Measurements from ENCODE around the gene MESP1.

The MESP1 gene

DNA sequence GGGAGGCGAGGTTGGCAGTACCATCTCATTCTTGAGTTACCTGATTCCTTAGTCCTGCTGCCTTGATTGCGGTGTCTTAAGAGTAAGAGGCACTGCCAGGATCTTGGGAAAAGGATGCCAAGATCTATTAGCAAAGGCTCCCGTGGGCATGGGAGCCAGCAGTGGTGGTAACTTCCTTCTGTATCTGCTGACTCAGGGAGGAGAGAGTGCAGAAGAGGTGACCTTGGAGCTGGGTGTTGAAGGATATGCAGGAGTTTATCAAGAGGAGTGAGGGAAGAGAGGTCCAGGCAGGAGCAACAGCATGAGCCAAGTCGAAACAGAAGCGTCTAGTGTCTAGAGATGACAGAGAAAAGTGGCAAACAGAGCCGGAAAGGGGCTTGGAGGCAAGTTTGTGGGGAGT is 29.6 kb upstream of the MESP1 start:
- DNase-seq, result no peak

DNA sequence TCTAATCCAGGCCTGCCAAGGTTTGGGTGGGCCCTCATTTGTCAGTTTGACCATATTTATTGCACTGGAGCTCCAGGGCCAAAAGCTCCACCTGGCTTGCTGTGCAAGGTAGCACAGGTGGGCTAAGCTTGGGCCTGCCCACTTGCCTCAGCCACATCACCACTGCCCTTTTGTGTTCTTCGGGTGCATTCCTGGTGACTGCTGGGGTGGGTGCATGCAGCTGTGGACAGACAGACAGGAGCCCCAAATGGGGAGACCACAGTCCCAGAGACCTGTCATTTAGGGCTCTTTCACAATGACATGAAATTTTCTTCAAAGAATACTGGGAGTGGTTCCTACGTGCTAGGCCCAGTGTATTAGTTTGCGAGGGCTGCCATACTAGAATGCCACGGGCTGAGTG is 27.8 kb upstream of the MESP1 start:
- DNase-seq, result no peak

GRCh38 chr15:89777782-89778380 is 26.8 kb upstream of the MESP1 start:
- DNase-seq, result no peak

DNA sequence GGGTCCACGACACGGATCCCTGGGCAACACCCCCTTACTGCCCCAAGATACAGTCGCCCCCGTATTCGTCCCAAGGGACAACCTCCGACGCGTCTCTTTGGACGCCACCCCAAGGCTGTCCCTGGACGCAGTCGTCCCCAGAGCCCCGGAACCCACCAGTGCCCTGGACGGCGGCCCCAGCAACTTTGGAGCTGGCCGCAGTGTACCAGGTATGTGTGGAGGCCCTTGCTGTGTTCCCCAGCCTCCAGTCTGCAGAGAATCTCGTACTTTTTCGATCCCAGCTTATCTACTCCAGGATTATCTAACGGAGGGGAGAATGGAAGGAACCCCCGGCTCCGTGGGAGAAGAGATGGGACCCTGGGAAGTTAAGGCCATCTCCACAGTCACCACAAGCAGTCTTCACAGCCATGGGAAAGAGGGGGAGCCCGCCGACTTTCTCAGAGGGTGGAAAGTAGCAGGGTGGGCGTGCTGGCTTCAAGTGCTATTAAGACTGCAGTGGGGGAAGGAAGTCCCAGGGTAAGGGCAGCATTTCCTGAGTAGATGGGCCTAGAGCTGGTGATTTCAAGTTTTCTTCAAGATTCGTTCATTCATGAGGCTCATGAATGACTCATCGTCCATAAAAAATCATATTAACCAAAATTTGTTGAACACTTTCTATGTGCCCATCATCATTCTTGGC is 26.2 kb upstream of the MESP1 start:
- DNase-seq, result no peak

- DNase-seq, result peak; percentile 19 to 60
These were observed 25.4 kb upstream of the MESP1 start, which contains the start of gene MESP2 for GRCh38 chr15:89776274-89777072. Gene MESP2, plus strand, starts transcription at chr15:89776332. Its CDS starts 26 bp downstream, at chr15:89776358.

DNA sequence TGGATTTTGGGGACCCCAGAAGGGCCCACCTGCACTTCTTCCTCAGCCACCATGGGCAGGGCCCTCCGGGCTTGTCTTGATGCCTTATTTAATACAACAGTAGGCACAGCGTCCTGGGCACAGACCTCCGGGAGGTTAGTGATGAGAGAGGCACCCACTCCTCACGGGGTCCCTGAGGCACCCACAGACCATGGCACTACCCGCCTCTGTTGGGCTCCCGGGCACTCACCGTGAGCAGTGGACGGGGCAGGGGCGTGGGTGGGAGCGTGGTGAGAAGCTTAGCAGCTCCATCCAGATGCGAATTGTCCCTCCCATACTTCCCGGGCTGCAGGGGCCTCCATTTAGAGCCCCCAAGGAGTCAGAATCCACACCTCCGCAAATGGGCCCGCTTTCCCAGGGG is 24.8 kb upstream of the MESP1 start:
- DNase-seq, result no peak

GRCh38 chr15:89774492-89774891 is 23.4 kb upstream of the MESP1 start:
- DNase-seq, result no peak

GRCh38 chr15:89772932-89773583 is 22.0 kb upstream of the MESP1 start:
- no peak for DNase-seq

DNA sequence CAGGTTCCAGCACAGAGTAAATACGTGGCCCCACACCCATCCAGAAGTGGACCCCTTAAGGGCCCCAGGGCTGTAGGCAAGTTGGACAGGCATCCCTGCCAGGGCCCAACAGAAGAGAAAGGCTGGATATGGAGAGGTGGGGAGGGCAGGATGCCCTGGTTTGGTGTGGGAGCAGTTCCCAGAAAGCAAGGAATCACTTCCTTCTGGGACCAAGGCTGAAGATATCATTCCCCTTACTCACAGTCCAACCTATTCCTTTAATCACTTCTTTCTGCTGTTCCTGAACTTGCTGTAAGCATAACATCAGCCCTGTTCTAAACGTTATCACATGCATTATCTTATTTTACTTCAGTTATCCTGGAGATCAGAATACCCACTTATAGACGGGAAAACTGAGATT is 19.0 kb upstream of the MESP1 start:
- DNase-seq, result no peak

GRCh38 chr15:89769366-89769765 is 18.3 kb upstream of the MESP1 start:
- DNase-seq, result no peak

- DNase-seq, result no peak
These were observed 17.0 kb upstream of the MESP1 start for GRCh38 chr15:89768071-89768500.

DNA sequence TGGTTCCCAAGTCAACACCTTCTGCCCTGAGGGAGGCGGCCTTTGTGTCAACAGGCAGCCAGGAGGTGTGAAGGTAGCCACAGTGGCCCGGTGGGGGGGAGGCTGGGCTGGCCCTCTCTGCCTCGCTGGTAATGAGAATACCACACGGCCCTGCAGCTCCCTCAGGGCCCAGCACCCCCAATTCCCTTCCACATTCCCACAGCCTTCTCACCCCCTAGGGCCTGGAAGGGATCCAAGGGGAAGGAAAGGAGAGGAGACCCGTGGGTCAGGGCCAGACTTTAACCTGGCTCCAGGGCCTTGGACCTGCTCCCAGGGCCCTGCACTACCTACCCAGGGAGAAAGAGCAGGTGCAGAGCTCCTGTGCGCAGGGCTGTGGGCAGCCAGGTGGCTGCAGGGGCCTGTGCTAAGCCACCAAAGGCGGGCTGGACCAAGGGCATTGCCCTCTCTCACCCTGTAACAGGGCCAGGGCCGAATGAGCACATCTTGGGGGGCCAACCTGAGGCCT is 16.4 kb upstream of the MESP1 start:
- DNase-seq, result no peak

GRCh38 chr15:89766357-89767311 is 15.6 kb upstream of the MESP1 start:
- DNase-seq, result no peak

DNA sequence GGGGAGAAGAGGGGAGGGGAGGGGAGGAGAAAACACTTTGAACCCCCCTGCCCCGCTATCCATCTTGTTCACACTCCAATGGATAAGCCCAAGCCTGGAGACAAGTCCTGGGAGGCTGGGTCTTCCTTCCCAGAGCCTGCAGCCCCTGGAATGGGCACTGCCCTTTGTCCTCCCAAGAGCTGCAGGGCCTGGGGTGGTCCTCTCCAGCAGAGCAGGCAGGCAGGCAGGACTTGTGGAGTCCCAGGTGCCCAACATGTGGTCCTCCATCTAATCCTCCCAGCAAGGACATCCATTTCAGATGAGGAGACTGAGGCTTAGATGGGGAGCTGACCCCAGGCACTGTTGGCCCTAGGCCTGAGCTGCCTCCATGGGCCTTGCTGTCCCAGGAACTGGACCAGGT is 14.6 kb upstream of the MESP1 start:
- no peak for DNase-seq

DNA sequence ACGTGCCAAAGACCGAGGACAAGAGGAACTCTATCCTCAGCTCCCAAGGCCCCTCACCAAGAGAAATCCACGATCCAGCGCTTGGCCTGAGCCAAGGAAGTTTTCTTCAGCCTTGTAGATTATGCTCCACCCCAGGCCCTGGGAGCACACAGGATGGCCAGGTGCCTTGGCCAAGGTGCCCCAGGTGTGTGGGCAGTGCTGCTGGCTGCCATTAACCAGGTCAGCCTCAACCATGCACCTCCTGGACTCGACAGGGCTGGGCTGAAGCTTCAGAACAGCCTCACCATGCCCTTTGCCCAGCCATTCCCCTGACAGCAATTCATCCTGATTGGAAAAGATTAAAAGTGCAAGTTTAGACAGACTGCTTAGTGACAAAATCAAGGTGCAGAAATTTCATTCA is 10.9 kb upstream of the MESP1 start:
- no peak for DNase-seq

- no peak for DNase-seq
These were observed 10.2 kb upstream of the MESP1 start for GRCh38 chr15:89761009-89761831.

DNA sequence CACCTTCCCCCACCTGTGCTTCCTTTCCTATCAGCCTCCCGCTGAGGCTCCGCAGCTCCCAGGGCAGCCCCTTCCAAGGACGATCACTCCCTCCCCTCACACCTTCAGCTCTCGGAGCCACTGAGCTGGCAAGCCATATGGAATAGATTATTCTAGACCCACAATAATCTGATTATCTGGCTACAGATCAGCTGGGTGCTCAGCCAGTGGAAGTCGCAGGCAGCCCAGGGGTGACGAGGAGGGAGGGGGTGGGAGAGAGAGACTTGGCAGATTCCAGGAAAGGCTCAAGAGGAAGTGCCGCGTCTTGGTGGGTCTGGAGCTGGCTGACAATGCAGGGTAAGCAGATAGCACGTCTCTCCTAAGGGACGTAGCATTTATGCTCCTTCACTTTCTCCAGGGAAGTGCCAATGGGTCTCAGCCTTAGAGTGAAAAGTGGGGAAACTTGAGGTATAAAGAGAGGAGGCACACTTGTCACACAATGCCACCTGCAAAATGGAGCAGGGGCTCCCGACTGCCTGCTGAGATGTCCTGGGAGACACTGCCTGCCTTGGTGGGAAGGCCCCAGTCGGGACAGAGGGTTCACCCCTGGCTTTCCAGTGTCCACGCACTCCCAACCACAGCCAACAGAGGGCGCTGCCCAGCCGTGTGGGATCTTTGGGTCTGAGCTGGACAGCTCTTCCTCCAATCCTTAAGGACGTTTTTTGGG is 9.4 kb upstream of the MESP1 start:
- peak; percentile 26 to 68 for DNase-seq

GRCh38 chr15:89759835-89760234 is 8.8 kb upstream of the MESP1 start:
- no peak for DNase-seq

GRCh38 chr15:89758981-89759380 is 7.9 kb upstream of the MESP1 start:
- no peak for DNase-seq

- DNase-seq, result no peak
These were observed 7.2 kb upstream of the MESP1 start for GRCh38 chr15:89758283-89758682.
